ENCODE results near the gene TIAM2.

Gene TIAM2

GRCh38 chr6:155141512-155141911 lies 146.4 kb downstream of the TIAM2 start:
- DNase-seq = no peak

- DNase-seq = no peak
These were observed 147.3 kb downstream of the TIAM2 start for GRCh38 chr6:155142168-155143028.

GRCh38 chr6:155143029-155143577 lies 148.0 kb downstream of the TIAM2 start:
- DNase-seq = no peak

GRCh38 chr6:155143578-155144106 lies 148.5 kb downstream of the TIAM2 start:
- DNase-seq = no peak

GRCh38 chr6:155146205-155146604 lies 151.1 kb downstream of the TIAM2 start:
- DNase-seq = no peak

- DNase-seq = no peak
These were observed 153.0 kb downstream of the TIAM2 start for GRCh38 chr6:155147958-155148663.

GRCh38 chr6:155150967-155151671 lies 156.0 kb downstream of the TIAM2 start:
- no peak for DNase-seq

- DNase-seq = no peak
These were observed 157.3 kb downstream of the TIAM2 start for GRCh38 chr6:155152211-155153076.

- no peak for DNase-seq
These were observed 159.2 kb downstream of the TIAM2 start for GRCh38 chr6:155154158-155154830.

GRCh38 chr6:155155787-155156447 lies 160.8 kb downstream of the TIAM2 start:
- DNase-seq = no peak

- no peak for DNase-seq
These were observed 162.0 kb downstream of the TIAM2 start for GRCh38 chr6:155157101-155157500.

- DNase-seq = no peak
These were observed 163.1 kb downstream of the TIAM2 start for GRCh38 chr6:155158030-155158843.

GRCh38 chr6:155162682-155163081 lies 167.6 kb downstream of the TIAM2 start:
- DNase-seq = no peak

GRCh38 chr6:155163601-155164000 lies 168.5 kb downstream of the TIAM2 start:
- no peak for DNase-seq

- DNase-seq = no peak
These were observed 170.1 kb downstream of the TIAM2 start for GRCh38 chr6:155165029-155165710.

GRCh38 chr6:155170519-155170918 lies 175.4 kb downstream of the TIAM2 start:
- no peak for DNase-seq

- no peak for DNase-seq
These were observed 176.1 kb downstream of the TIAM2 start for GRCh38 chr6:155171109-155171746.

GRCh38 chr6:155171747-155172449 lies 176.8 kb downstream of the TIAM2 start:
- DNase-seq = no peak

All from NCI-H510A (cell line).